ENCODE measurements around the gene GPD1L. TPM values are rescaled to one million over a fixed set of nuclear protein-coding genes. Genes with fewer than 3 reads are reported as not detected.

GPD1L gene
- total and polyA plus RNA-seq, 2 of the 4 experiments (the other 2 are of a cell fraction): 3.9 to 7.9 TPM

- Histone ChIP-seq H3K36me3 (ENCODE audit: control insufficient read depth, insufficient read depth, low read length) (no peaks in the 10 kb centered on the region), H2BK5ac (ENCODE audit: low read depth, low read length, poor library complexity, severe bottlenecking) (no peak overlapping the region), H4K8ac (ENCODE audit: low read depth in 2 of 2, low read length in 2 of 2) (no peak overlapping the region), H3K27me3 (ENCODE audit: control insufficient read depth, insufficient read depth, low read length) (no peaks in the 10 kb centered on the region; the same call in 1 of the 2 replicates), H3K9me3 (ENCODE audit: control insufficient read depth, insufficient read depth, low read length) (no peaks in the 10 kb centered on the region), H3K9ac (ENCODE audit: low read depth, low read length) (no peak overlapping the region), H2AK9ac (replicated peaks; ENCODE audit: low read depth, low read length, poor library complexity) (no peak overlapping the region), H2AFZ (replicated peaks; ENCODE audit: low read length, poor library complexity) (peak overlapping the region; percentile 65), H2BK15ac (ENCODE audit: low read depth, low read length) (no peak overlapping the region), H4K91ac (ENCODE audit: insufficient read depth, low read depth, low read length) (no peak overlapping the region), H3K9me1 (ENCODE audit: insufficient read depth, low read length) (no peaks in the 10 kb centered on the region), H3K18ac (ENCODE audit: low read depth, low read length) (no peak overlapping the region), H3K4me3 (ENCODE audit: insufficient read depth, low read depth, low read length) (no peak overlapping the region), H4K5ac (ENCODE audit: low read depth, low read length) (no peak overlapping the region), H2BK120ac (ENCODE audit: low read depth, low read length) (no peak overlapping the region), H3K27ac (ENCODE audit: insufficient read depth, low read length) (no peak overlapping the region), H3K14ac (replicated peaks; ENCODE audit: low read depth, low read length) (no peak overlapping the region), H2BK20ac (ENCODE audit: low read depth, low read length) (no peak overlapping the region), H4K20me1 (ENCODE audit: insufficient read depth, low read length) (no peaks in the 10 kb centered on the region), H3K56ac (ENCODE audit: extremely low read depth, insufficient read depth, low read length) (no peak overlapping the region; the same call in 1 of the 2 replicates), H3K4me1 (ENCODE audit: control insufficient read depth, insufficient read depth, low read length) (no peaks in the 10 kb centered on the region; the same call in 1 of the 2 replicates), H3K4ac (ENCODE audit: low read depth, low read length) (no peak overlapping the region), H3K23ac (ENCODE audit: low read depth, low read length) (no peak overlapping the region), H2AK5ac (ENCODE audit: low read depth, low read length) (no peak overlapping the region), H3K79me1 (ENCODE audit: low read depth in 1 of 2, low read length in 2 of 2) (no peaks in the 10 kb centered on the region), H3K4me2 (ENCODE audit: low read depth, low read length) (no peak overlapping the region)
- no TSS peak for BruUV-seq (replicated peaks)
- ATAC-seq (ENCODE audit: low read depth): no peak
- ChIA-PET CTCF (no interaction called here), POLR2A (ENCODE audit: unreplicated experiment) (no interaction called here)
- no peak for TF ChIP-seq FOS (IDR thresholded peaks at IDR 0.05; ENCODE audit: low read depth, low read length)
- no peak for TF ChIP-seq CHD1 (IDR thresholded peaks at IDR 0.05; ENCODE audit: low read depth, low read length)
- no peak for TF ChIP-seq MAZ (IDR thresholded peaks at IDR 0.05; ENCODE audit: borderline replicate concordance, low read depth, low read length)
- TF ChIP-seq SMC3 (IDR thresholded peaks at IDR 0.05; ENCODE audit: low read depth, low read length): no peak
- TF ChIP-seq ELK1 (IDR thresholded peaks at IDR 0.05; ENCODE audit: borderline replicate concordance, low read depth, low read length): no peak
- no peak for TF ChIP-seq BHLHE40 (IDR thresholded peaks at IDR 0.05; ENCODE audit: low read depth, low read length)
- TF ChIP-seq RAD21 (IDR thresholded peaks at IDR 0.05; ENCODE audit: low read length): no peak
- no peak for TF ChIP-seq USF2 (IDR thresholded peaks at IDR 0.05; ENCODE audit: low read depth, low read length)
- no peak for TF ChIP-seq CTCF (conservative IDR thresholded peaks at IDR 0.05; ENCODE audit: low read depth, low read length)
- TF ChIP-seq MAFK (IDR thresholded peaks at IDR 0.05; ENCODE audit: low read depth, low read length): no peak
- no peak for TF ChIP-seq MXI1 (IDR thresholded peaks at IDR 0.05; ENCODE audit: borderline replicate concordance, low read depth, low read length)
- no peak for TF ChIP-seq NFE2L2 (IDR thresholded peaks at IDR 0.05; ENCODE audit: low read depth, low read length)
- TF ChIP-seq POLR2A (IDR thresholded peaks at IDR 0.05; ENCODE audit: low read depth, low read length): no peak
- no peak for DNase-seq
- in situ Hi-C loops (cut with MboI; ENCODE audit: low sequenced_read_pairs) (no loop called here), intact Hi-C loops (cut with micrococcal nuclease) (no loop called here), dilution Hi-C loops (cut with HindIII; ENCODE audit: low sequenced_read_pairs, unreplicated experiment) (no loop called here)
- 78% methylated on average over 3 of the region's 14 CpGs; no CpG with 5 or more reads in 1 of the 2 experiments for WGBS, 2 experiments (ENCODE audit: extremely low coverage in 2 of 2, insufficient read length in 1 of 2)
Observed at GRCh38 chr3:32077260-32078084, 28.9 kb upstream of the GPD1L start.
